IPS-NIHi11 (cell line): ENCODE data around the gene DEFB110.

Experiments used
- DNase-seq: peaks from one replicate; pipeline ENCODE4 v3.0.0; 2012; ENCODE audit warnings: mixed read lengths, low spot score

DEFB110 gene

GRCh38 chr6:50021894-50022293 lies at the start of gene DEFB110:
TSS of gene DEFB110 (minus strand) at chr6:50021994. CDS start at chr6:50021935, 59 bp downstream.
- no peak for DNase-seq

- no peak for DNase-seq
These were observed 48.3 kb upstream of the DEFB110 start for GRCh38 chr6:50070101-50070500.

GRCh38 chr6:50062051-50062450 lies 40.3 kb upstream of the DEFB110 start:
- peak; percentile 32 for DNase-seq

DNA sequence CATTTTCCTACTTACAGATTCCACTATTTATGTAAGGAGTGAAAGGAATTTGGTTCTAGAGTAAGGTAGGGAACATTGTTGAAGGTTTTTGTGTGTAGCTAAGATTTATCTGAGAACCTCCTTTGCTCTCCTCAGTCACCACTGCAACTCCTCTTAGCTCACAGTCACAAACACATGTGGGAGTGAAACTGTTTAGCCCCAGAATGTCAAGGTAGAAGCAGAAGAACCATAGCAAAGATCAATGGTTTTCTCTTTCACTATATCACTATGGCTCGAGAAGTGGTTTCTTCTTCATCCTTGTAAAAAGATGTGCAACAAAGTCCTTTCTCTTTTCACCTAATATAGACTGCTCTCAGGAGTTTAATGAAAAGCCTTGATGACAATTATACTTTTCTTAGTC lies 34.4 kb upstream of the DEFB110 start:
- no peak for DNase-seq

DNA sequence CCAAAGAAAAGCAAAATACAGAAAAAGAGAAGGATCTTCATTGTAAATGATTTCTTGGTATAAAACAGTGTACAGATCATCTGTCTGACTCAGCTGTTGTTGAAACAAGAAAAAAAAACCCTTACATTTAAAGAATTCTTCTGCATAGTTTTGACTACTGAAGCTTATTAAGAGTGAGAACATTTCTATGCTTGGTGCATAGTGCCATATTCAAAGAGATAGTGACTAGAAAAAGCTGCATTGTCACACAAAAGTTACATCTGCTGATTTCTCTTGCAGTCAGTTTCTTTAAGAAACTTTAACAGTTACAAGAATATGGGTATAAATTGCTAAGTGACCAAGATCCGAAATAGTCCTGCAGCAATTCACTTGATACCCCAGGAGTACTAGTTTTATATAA lies 28.0 kb upstream of the DEFB110 start, which contains the start of gene DEFB112:
Gene DEFB112 (minus strand): TSS at position 101 of the 400 bp plus-strand sequence. CDS start 60 bp downstream, at position 41.
- DNase-seq = no peak

GRCh38 chr6:50047026-50047425 lies 25.2 kb upstream of the DEFB110 start:
- peak; percentile 3 for DNase-seq

DNA sequence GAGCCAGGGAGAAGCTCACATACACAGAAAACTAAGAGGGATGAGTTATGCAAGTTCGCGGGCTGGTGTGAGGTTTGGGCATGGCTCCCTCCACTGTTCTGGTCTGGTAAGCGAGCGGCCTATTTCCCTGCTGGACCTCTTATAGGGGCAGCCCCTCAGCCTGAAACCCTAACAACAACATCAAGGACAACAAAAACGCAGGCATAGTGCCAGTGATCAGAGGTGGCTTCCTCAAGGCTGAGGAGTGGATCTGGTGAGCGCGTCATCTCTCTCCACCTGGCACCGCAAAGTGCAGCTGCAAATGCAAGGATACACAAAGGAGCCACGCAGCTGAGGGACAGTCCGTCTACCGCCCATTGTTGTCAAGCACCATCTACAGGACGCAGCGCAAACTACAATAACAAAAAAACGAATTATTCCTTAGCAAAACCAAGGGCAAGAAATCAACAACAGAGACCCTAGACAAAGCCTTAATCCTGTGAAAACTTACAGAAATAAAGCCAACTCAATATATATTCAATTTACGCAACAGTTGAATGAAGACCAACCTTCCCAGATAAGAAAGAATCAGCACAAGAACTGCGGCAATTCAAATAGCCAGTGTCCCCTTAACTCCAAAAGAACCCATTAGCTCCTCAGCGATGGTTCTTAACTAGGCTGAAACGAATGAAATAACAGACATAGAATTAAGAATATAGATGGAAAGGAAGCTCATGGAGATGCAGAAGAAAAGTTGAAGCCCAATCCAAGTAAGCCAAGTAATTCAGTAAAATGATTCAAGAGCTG lies 9.2 kb upstream of the DEFB110 start:
- DNase-seq = peak; percentile 59

GRCh38 chr6:50030350-50030749 lies 8.6 kb upstream of the DEFB110 start:
- DNase-seq = no peak

- DNase-seq = no peak
These were observed 3.5 kb upstream of the DEFB110 start for GRCh38 chr6:50025258-50025657.

DNA sequence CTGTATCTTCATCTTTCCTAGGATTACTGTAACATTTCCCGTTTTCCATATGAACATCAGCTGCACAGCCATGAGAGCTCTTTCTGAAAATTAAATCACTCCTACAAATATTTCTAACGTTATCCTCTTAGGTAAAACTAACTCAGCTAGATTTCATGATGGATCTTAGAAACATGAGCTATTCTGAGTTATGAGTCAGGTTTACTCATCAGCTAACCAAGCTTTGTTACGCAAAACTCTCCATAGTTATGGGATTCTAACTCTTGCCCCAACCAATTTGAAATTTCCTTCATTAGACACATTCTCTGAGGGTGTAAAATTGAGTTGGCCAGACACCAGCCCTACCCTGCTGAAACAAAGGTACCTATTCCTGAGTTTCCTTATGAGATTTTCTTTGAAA lies 14.0 kb downstream of the DEFB110 start:
- no peak for DNase-seq

GRCh38 chr6:50003139-50003538 lies 18.7 kb downstream of the DEFB110 start:
- DNase-seq = no peak

- no peak for DNase-seq
These were observed 26.5 kb downstream of the DEFB110 start for GRCh38 chr6:49995278-49995677.

- DNase-seq = no peak
These were observed 32.9 kb downstream of the DEFB110 start for GRCh38 chr6:49988900-49989299.

GRCh38 chr6:49987749-49988148 lies 34.0 kb downstream of the DEFB110 start:
- no peak for DNase-seq

DNA sequence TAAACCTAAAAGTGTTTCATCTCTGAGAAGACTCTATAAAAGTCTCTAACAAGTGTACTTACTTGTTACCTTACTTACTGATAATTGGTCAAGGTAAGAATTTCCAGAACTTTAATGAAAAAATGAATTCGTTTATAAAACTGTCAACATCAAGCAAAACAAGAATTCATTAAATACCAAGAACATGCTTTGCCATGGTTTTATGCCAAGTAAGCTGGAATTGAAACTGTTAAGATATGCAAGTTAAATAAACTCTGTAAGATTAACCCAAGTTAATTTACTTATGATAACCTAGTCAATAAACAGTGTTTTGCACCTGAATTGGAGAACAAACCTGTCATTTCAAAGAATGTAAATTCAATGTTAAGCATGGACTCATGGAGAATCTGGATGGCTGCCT lies 35.2 kb downstream of the DEFB110 start:
- DNase-seq = no peak

DNA sequence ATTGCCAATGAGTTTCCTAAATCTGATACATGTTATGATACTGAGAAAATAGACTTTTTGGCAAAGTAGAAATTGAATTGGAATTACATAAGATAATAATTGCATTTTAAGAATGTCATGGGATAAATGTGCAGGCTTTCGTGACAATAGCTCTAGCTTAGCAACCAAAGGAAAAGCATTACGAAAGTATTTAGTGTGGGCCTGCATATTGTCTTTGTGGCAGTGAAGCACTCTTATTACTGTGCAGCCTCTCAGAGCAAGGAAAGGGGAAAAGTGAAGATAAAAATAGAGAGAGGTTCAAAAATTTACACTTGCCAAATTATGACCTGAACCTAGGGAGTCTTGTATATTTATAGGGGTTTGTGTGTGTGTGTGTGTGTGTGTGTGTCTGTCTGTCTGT lies 39.7 kb downstream of the DEFB110 start:
- no peak for DNase-seq

GRCh38 chr6:49980898-49981297 lies 40.9 kb downstream of the DEFB110 start:
- no peak for DNase-seq

DNA sequence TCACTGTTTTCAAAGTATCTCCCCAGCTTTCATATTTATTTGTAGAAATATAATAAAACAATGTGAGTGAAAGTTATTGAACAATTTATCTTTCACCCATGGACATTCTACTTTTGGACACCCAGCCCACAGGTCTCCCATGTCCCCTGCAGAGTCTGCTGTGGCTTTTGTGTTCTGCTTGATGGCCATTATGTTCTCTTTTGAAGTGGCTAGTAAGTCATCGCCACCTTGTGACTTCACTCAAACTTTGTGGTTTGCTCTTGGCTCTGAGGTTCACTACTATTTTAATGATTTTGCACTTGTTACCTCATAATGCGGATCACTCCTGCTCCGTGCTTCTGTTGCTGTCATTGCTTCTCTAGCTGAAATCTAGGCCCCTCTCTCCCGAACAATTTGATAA lies 42.2 kb downstream of the DEFB110 start:
- no peak for DNase-seq

GRCh38 chr6:49978332-49979226 lies 43.2 kb downstream of the DEFB110 start:
- no peak for DNase-seq

DNA sequence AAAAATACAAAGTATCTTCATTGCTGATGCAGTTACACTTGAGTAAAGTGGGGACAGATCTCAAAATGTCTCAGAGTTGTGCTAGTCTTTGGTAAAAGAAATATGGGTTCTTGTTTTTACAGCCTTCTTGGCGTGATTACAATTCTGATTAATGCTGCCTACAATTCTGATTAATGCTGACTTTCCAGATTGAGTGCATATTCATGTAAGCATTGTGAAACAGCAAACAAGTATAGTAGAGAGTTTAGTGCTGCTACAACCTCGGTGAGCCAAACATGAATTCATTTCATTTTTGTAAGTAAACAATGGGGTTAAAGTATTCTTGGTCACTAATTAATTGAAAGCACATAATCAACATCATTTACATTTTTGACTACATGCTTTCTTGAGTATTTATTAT lies 52.2 kb downstream of the DEFB110 start, which contains the start of gene DEFB113:
Gene DEFB113 (minus strand): TSS at position 21 of the 400 bp plus-strand sequence. CDS start 0 bp downstream, at position 21.
- DNase-seq = no peak
